GM19324 (cell line): ENCODE results near the gene SCG5.
A peak's percentile ranks its signal among the peaks of the same experiment; 100 is the strongest.
"Not testable (repeated sequence)": the region's sequence is repeated elsewhere in the genome, so short reads cannot be mapped to it uniquely, and the experiment has no call there.

ENCODE experiments used
- ATAC-seq: cut with Tn5 transposase; IDR thresholded peaks from one replicate; pipeline ENCODE4 v1.9.1; 2021; ENCODE audit warnings: mild to moderate bottlenecking, moderate library complexity; ENCODE audit not compliant: unreplicated experiment, low FRiP score

SCG5 gene, protein sequence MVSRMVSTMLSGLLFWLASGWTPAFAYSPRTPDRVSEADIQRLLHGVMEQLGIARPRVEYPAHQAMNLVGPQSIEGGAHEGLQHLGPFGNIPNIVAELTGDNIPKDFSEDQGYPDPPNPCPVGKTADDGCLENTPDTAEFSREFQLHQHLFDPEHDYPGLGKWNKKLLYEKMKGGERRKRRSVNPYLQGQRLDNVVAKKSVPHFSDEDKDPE

GRCh38 chr15:32641517-32642059 is at the start of gene SCG5:
SCG5 (plus strand) TSS chr15:32641710; CDS start chr15:32643593, 1,883 bp downstream.
- ATAC-seq = no peak

GRCh38 chr15:32593151-32593550 is 48.4 kb upstream of the SCG5 start, which contains the start of gene GOLGA8N:
GOLGA8N (plus strand) TSS chr15:32593456.
- ATAC-seq = not testable (repeated sequence)

DNA sequence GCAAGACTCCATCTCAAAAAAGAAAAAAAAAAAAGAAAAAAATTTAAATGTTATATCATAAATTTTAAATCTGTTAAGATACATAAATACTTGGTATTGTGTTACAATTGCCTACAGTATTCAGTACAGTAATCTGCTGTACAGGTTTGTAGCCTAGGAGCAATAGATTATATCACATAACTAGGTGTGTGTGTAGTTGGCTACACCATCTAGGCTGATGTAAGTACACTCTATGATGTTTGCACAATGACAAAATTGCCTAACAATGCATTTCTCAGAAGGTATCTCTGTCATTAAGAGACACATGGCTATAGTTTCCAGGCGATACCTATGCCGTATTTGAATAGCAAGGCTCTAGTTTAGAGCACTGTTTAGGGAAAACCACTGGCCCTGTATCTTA is 32.0 kb upstream of the SCG5 start:
- not testable (repeated sequence) for ATAC-seq

DNA sequence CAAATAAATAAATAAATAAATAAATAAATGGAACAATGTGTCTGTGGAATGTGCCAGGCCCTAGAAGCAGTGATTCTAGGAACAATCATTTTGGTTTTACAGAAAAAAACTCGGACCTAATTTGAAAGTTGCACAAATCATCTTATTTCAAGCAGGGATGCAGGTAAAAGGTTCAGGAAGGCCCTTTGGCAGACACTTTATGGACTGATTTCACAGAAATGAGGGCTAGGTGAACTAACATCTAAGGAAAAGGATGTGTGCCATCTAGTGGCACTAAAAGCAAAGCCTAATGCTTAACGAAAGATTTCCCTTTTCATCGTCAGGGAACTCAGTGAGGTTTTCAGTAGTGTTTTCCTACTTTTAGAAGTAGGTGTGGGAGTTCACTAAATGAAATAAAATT is 30.8 kb upstream of the SCG5 start:
- ATAC-seq = not testable (repeated sequence)

DNA sequence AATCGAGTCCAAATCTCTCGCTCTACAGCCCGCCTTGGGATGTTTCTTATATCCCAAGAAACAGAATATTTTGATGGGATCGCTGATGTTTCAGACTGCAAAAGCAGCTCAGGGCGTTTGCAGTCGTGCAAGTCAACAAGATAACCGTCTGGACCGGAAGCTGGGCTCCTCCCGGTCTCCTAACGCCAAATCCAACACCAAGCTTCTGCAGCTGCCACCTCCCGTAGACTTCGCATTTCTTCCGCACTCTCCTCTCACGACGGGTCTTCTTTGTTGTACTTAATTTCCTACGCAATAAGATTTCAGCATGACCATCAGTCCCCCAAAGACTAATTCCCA is 26.8 kb upstream of the SCG5 start:
- ATAC-seq = peak; percentile 13

GRCh38 chr15:32615051-32615870 is 26.2 kb upstream of the SCG5 start, which contains the start of gene ARHGAP11A:
ARHGAP11A (plus strand) TSS chr15:32615504; CDS start chr15:32616212, 708 bp downstream.
- peak; percentile 77 for ATAC-seq

- ATAC-seq = peak; percentile 21
Measured at GRCh38 chr15:32615871-32616426, 25.6 kb upstream of the SCG5 start.

DNA sequence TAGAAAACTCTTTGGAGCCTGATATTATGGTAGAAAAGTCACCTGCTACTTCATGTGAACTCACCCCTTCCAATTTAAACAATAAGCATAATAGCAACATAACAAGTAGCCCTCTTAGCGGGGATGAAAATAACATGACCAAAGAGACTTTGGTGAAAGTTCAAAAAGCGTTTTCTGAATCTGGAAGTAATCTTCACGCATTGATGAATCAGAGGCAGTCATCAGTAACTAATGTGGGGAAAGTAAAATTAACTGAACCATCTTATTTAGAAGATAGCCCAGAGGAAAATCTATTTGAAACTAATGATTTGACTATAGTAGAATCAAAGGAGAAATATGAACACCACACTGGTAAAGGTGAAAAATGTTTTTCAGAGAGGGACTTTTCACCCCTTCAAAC is 5.1 kb upstream of the SCG5 start:
- ATAC-seq = no peak

- ATAC-seq = no peak
Measured at GRCh38 chr15:32636908-32637567, 4.5 kb upstream of the SCG5 start.

DNA sequence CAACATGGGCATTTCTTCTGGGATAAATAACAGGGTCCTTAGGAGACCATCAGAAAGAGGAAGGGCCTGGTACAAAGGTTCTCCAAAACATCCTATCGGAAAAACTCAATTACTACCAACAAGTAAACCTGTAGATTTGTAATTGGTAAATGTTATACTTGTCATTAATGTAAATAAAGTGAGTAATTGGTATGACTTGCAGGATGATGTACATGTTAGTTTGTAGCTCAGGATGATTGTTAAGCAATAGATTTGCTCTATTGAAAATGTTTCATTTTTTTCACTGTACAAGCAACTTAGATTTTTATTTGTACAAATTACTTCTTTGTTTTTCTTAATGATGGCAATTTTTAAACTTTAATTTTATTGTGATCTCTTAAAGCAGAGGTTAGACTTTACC is 3.8 kb upstream of the SCG5 start:
- no peak for ATAC-seq

DNA sequence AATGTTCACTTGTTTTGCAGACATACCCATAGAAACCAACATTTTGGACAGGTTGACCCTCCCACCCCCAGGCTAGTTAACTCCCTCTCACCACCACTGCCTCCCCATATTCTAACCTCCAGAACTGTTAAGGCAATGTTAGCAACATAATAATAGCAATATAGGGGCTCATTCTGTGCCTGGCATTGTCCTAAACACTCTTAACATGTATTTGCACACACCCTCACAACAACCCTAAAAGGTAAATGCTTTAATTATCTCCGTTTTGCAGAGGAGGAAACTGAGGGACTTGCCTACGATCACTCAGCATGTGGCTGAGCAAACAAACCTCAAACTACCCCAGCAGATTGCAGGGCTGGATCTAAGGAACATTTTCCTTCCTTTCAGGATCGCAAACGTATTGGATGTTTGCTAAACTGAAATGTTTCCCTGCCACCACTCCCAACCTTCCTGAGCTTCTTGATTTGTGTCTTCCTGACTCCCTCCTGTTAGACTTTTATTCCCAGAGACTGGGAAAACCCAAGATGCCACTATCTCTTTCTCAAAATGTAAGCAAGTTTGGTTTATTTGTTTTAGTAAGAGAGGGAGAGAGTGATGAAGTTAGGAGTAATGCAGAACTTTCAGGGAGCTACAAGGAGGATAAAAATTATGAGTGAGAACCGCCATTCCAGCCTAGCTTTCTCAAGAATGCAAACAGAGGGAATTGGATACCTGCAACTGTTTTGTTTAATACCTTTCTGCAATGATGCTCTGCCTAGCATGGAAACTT is 1.3 kb downstream of the SCG5 start:
- no peak for ATAC-seq

DNA sequence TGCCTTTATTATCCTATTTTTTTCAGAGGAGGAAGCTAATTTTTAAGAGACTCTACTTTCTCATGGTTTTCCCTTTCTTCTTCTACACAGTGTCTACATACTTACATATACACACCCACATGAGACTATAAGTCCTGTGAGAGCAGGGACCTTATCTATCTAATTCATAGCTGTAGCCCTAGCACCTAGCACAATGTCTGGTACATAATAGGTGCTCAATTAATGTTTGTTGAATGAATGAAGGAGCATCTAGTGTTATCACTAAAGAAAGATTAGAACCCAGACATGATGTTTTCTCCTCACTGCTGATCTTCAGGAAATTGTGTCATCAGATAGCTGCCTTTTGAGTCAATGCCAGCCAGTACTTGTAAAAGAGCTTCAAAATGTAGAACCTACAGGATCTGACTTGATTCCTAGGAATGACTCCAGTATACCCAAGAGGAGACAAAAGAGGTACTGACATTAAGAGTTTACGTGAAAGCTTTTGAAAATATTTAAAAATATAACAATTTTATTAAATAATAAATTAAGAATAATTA is 2.5 kb downstream of the SCG5 start:
- no peak for ATAC-seq

DNA sequence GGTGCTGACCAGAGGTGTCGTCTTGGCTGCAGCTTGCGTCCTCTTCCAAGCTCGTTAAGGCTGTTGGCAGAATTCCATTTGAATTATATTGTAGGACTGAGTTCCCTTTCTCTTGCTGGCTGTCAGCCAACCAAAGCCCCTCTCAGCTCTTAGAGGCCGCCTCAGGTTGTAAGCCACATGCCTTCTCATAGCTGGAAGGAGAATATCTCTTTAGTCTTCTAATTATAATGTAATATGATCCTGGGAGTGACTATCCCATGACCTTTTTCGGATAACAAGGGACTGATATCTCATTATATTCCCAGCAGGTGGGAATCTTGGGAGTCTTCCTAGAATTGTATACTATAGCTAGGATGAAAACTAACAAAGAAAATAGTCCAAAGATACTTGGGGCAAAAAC is 4.8 kb downstream of the SCG5 start:
- no peak for ATAC-seq

DNA sequence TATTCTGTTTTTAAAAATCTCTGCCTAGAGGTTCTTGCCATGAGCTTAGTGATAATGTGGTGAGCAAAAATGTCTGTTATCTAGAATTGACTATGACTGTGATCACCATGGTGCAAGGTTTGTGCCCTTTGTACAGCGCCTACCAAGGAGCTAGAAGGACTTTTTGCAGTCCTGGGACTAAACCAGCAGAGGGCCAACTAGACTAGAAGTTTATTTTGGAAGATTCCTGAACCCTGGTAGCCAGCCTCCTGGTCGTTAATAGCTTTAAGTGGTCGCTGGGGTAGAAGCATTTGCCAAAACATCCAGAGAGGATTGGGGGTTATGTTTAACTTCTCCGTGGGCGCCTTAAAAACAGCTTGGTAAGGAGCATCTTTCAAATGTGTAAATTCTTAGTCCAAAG is 7.8 kb downstream of the SCG5 start:
- ATAC-seq = no peak

DNA sequence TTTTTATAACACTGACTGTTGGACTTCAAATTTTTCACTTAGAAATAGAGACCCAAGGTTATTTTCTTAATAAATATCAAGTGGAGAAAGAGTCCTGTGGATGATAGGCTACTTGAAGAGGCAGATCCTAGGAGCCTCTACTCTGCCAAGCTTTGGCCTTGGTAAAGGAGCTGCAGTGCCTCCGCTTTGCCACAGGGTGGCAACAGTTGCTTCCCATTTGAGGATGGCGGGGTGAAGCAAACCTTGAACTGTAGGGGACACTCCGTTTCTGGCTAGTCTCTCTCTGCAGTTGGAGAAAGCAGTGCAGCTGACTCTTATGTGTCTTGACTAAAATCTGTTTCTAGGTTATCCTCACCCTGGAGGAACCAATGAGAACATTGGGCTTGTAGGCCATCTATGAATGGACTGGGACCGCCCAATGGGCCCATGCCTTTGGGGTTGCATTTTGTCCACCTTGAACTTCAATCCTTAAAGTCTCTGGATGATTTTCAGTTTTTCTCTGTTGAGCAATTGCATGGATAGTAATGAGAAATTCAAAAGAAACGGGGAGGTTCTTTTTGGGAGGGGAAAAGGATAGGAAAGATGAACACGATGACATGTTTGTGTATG is 9.8 kb downstream of the SCG5 start:
- ATAC-seq = peak; percentile 72

GRCh38 chr15:32652178-32652577 is 10.7 kb downstream of the SCG5 start:
- no peak for ATAC-seq

DNA sequence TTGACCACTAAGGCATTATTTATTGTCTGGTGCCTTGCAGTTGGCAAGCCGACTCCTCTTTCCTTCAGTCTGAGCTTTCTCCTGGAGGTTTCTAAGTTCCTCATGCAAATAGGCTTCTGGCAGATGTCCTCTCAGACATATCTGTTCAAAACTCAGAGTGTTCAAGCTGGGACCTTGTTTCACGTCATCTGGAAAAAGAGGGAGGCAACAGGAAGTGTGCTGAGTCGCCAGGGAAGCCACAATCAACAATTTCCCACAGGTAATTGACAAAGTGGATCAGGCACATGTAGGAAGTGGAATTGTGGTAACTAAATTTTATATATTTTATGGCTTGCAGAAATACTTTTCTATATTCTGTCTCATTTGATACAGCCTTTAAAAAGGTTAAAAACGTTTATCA is 14.6 kb downstream of the SCG5 start:
- no peak for ATAC-seq

DNA sequence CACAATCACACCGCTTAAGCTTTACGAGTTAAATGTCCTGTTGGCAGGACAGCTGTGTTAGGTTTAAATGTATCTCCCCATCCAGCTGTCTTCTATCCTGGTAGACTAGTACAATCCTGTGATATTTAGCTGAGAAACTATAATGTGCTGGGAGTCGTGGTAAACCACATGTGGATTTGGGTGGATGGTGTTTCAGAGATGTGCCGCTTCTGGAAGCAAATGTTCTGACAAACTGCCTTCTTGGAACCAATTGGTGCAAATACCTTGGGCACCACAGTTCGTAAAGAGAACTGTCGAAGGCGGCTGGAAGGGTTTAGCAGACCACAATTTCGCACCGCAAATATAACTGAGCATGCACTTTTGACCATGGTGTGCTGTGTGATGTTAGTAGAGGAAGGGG is 15.0 kb downstream of the SCG5 start:
- no peak for ATAC-seq

GRCh38 chr15:32657198-32657883 is 15.8 kb downstream of the SCG5 start:
- ATAC-seq = peak; percentile 63
